Stimulated activated CD8-positive, alpha-beta memory T cell treated with anti-CD3 and anti-CD28 coated beads, Interleukin-12 subunit alpha, Interleukin-12 subunit beta, amount 100 ng/mL, for 24 hours (primary cell): ENCODE results near the gene FGF9.

Source experiments
- DNase-seq: peaks from one replicate; pipeline ENCODE4 v3.0.0-alpha.2; 2020; ENCODE audit errors: extremely low read depth

The FGF9 gene

GRCh38 chr13:21670883-21671619 lies at the start of gene FGF9:
TSS of gene FGF9 (plus strand) at chr13:21671073. CDS start at chr13:21671913, 840 bp downstream.
- peak; percentile 53 for DNase-seq

- DNase-seq = no peak
Measured at GRCh38 chr13:21625366-21625765, 45.5 kb upstream of the FGF9 start.

GRCh38 chr13:21632196-21632595 lies 38.7 kb upstream of the FGF9 start:
- no peak for DNase-seq

- no peak for DNase-seq
Measured at GRCh38 chr13:21636656-21637055, 34.2 kb upstream of the FGF9 start.

GRCh38 chr13:21637296-21637695 lies 33.6 kb upstream of the FGF9 start:
- DNase-seq = no peak

GRCh38 chr13:21638319-21639282 lies 32.3 kb upstream of the FGF9 start:
- DNase-seq = no peak

GRCh38 chr13:21639561-21639960 lies 31.3 kb upstream of the FGF9 start:
- no peak for DNase-seq

GRCh38 chr13:21641629-21642028 lies 29.2 kb upstream of the FGF9 start:
- no peak for DNase-seq

- no peak for DNase-seq
Measured at GRCh38 chr13:21657538-21657937, 13.3 kb upstream of the FGF9 start.

GRCh38 chr13:21659087-21659486 lies 11.8 kb upstream of the FGF9 start:
- DNase-seq = no peak

GRCh38 chr13:21661097-21661909 lies 9.6 kb upstream of the FGF9 start:
- no peak for DNase-seq

GRCh38 chr13:21663197-21663596 lies 7.7 kb upstream of the FGF9 start:
- DNase-seq = no peak

- no peak for DNase-seq
Measured at GRCh38 chr13:21668732-21669275, 2.1 kb upstream of the FGF9 start.

- DNase-seq = no peak
Measured at GRCh38 chr13:21670006-21670882, 629 bp upstream of the FGF9 start.

- DNase-seq = no peak
Measured at GRCh38 chr13:21671620-21672286, 880 bp downstream of the FGF9 start.

- no peak for DNase-seq
Measured at GRCh38 chr13:21672287-21672680, 1.4 kb downstream of the FGF9 start.

- no peak for DNase-seq
Measured at GRCh38 chr13:21672796-21673538, 2.1 kb downstream of the FGF9 start.

- DNase-seq = no peak
Measured at GRCh38 chr13:21673539-21673788, 2.6 kb downstream of the FGF9 start.

- no peak for DNase-seq
Measured at GRCh38 chr13:21673789-21674489, 3.1 kb downstream of the FGF9 start.
